NOMO-1 (cell line): ENCODE results near the gene CCDC91.

Experiments used
- DNase-seq, 2 experiments: peaks; one replicate each; lab custom pipeline; 2025; ENCODE audit not compliant: unreplicated experiment in 2 of 2; lab: John Stamatoyannopoulos, UW

Gene CCDC91, protein sequence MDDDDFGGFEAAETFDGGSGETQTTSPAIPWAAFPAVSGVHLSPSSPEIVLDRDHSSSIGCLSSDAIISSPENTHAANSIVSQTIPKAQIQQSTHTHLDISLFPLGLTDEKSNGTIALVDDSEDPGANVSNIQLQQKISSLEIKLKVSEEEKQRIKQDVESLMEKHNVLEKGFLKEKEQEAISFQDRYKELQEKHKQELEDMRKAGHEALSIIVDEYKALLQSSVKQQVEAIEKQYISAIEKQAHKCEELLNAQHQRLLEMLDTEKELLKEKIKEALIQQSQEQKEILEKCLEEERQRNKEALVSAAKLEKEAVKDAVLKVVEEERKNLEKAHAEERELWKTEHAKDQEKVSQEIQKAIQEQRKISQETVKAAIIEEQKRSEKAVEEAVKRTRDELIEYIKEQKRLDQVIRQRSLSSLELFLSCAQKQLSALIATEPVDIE

GRCh38 chr12:28190321-28191050, at the start of gene CCDC91:
TSS of gene CCDC91 (plus strand) at chr12:28190456. CDS start at chr12:28257216, 66,760 bp downstream.
- peak; percentile 70 to 82 for DNase-seq

DNA sequence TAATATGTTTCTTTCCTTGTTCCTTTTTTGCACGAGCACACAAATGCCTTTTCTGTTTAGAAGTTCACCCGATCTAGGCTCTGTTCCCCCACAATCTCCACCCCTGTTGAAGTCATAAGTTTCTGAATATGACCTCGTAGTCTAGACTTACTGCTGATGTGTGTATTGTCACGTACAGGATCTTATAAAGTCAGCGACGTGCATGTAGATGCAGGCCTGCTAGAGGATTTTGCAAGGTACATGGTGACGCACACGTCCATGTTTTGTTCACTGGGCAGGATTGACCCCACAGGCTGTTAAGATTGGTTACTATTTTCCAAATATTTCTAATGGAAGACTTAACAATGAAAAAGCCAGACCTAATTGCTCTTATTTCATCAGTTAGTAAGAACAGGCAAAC, 46.2 kb upstream of the CCDC91 start:
- no peak for DNase-seq

DNA sequence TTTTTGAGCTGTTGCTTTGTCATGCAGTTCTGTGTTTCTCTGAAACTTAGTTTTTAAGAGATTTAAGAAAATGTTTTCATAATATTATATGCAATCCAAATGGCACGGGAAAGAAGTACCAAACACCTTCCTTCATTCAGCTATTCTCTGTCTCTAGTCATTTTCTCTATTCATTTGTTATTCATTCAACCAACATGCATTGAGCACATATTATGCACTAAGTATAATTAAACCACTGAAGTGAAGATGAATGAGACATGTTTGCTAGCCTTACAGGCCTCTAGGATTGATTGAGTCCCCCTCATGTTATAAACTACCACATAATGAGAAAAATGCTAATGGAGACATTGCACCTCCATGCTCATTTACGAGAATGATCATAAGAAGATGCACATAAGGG, 45.7 kb upstream of the CCDC91 start:
- no peak for DNase-seq

DNA sequence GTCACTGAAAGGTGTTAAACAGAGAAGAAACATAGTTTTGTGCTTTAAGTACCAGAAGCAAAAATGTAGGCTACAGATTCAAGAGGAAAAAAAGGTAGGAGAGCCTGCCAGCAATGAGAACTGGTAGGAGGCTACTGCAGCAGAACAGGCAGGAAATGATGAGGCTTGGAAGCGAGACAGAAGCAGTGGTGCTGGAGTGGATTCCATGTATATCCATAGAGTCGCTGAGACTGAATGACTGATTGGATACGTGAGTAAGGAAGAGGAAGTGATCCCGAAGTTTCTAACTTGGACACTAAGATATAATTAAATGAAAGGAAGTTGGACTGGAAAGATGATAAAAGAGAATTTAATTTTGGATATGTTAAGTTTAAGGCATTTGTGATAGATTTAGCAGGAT, 45.0 kb upstream of the CCDC91 start:
- DNase-seq, result no peak

DNA sequence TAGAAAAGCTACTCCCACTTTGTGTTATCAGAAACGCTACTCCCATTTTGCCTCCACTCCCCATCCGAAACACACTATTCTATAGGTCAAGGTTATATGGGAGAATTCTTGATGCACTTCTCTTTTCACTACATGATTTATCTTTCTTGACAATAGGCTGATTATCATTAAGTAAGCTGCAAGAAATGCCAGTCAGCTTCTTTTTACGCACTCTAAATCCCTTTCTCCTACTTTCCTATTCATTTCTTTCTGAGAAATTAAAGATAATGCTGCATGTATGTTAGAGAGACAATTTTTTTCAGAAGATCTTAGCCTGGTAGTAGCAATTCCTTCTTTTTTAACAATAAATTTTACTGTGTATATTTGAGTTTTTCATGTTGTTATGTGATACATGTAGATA, 41.0 kb upstream of the CCDC91 start:
- no peak for DNase-seq

DNA sequence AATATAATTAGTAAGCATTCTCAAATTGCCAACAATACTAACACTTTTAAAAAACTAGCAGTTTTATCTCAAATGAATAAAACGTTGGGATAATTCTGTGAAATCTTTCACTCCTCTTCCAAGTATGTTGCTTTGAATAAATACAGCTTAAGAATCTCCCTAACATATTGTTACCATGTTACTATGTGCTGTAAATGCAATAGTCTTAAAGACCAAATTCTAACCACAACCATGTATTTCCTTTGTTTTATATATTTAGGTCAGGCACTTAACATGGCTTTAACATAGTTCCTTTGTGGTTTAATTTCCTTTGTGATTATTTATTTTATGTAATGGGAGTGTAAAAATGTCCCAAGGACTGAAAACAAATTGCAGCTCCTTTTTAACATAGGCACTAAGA, 33.9 kb upstream of the CCDC91 start:
- DNase-seq, result no peak

GRCh38 chr12:28156804-28157203, 33.5 kb upstream of the CCDC91 start:
- no peak for DNase-seq

DNA sequence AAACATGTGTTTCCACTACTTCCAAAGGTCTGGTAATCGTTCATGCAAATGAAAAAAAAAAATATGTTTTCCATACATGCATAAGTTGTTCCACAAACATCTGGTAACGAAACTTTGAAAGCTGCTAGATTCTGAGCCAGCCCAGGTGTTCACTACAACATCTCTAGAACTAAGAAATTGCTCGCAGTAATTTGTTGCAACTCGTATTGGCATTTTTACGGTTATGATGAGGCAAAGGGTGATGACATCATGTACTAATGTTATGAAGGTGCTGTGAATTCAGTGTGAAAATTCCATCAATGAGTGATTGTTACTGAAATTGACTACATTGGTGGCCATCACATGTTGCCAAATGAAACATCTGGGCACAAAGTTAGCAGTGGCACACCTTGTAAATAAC, 31.9 kb upstream of the CCDC91 start:
- no peak for DNase-seq

- no peak for DNase-seq
Observed at GRCh38 chr12:28159688-28160087, 30.6 kb upstream of the CCDC91 start.

GRCh38 chr12:28161697-28162096, 28.6 kb upstream of the CCDC91 start:
- no peak for DNase-seq

DNA sequence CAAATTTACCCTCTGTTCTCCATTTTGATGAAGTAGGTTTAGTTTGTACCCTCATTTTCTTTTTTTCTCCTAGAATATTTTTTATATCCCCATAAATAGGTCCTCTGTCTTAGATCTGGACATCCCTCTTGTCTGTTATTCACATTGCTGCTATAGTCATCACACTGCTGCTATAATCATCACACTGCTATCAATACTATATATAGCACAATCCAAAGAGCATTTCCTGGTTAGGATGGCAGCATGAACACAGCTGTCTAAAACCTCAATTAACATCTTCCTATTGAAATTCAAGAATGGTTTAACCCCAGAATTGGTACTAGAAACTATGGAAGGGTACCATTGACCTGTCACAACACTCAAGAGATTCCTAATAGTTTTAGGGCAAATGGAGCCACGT, 27.6 kb upstream of the CCDC91 start:
- no peak for DNase-seq

DNA sequence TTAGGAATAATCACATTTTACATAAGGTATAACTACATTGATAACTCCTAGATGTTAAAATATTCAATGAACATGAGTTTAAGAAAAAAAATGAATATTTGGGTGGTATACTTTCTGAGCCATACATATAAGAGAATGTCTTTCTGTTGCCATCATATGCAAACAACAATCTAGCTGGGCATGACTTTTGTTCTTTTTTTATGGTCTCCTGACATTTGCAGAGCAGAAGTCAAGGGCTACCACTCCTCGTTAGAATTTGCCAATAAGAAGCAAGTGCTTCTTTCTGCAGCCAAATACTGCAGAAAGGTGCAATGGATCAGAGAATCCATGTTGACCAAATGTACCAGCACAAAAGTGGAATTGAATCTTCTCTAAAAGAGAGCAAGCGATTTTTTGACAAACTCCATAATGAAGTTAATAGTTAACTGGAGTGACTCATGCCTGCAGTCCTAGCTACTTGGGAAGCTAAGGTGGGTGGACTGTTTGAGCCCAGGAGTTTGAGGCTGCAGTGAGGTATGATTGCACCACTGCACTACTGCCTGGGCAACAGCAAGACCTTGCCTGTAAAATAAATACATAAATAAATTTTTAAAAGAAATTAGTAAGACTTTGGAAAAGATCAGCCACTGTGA, 25.5 kb upstream of the CCDC91 start:
- DNase-seq, result no peak

DNA sequence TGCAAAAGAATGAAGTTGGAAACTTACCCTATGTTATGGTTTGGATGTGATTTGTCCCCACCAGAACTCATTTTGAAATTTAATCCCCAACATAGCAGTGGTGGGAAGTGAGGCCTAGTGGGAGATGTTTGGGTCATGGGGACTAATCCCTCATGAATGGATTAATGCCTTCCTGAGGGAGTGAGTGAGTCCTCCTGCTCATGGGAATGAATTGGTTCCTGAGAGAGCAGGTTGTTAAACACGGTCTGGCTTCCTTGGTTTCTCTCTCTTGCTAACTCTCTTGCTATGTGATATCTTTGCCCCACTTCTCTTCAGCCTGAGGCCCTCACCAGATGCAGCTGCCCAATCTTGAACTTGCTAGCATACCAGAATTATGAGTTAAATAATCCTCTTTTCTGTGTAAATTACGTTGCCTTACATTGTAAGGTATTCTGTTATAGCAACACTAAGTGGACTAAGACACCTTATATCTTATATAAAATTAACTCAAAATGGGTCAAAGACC, 22.2 kb upstream of the CCDC91 start:
- DNase-seq, result no peak

GRCh38 chr12:28171356-28172060, 18.7 kb upstream of the CCDC91 start:
- DNase-seq, result no peak

DNA sequence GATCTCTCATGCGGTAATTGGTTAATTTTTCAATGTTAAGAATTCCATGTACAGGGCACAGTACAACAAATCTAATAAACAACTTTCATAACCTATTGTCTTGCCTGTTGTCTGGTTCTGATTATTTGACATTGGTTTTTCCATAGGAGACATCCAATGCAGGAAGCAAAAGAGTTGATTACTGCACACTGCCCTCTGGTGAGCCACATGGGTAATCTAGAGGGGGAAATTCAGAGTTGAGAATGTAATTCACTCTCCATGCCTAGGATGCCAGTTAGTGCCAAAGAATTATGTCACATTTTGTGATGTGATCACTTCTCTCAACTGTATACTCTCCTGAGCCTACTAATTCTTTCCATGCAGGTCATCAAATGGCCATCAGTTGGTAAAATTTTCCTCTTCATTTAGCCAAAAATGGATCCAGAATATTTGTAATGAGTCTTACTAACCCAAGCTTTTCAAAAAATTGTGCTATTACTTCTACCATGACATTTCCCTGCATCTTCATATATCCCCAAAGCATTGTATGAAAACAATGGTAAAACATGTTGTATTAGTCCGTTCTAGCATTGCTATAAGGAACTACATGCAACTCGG, 17.7 kb upstream of the CCDC91 start:
- DNase-seq, result peak in 1 of 2 experiments; percentile 4

GRCh38 chr12:28173440-28173839, 16.8 kb upstream of the CCDC91 start:
- DNase-seq, result no peak

DNA sequence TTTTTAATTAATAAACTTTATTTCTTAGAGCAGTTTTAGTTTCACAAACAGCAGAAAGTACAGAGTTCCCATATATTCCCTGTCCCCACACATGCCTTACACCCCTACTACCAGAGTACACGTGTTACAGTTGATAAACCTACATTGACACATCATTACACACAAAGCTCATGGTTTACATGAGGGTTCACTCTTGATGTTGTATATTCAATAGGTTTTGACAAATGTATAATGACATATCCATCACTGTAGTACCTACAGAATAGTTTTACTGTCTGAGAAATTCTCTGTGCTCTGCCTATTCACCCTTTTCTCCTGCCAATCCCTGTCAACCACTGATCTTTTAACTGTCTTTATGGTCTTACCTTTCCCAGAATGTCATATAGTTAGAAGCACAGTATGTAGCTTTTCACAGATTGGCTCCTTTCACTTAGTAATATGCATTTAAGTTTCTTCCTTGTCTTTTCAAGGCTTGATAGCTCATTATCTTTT, 15.1 kb upstream of the CCDC91 start:
- no peak for DNase-seq

DNA sequence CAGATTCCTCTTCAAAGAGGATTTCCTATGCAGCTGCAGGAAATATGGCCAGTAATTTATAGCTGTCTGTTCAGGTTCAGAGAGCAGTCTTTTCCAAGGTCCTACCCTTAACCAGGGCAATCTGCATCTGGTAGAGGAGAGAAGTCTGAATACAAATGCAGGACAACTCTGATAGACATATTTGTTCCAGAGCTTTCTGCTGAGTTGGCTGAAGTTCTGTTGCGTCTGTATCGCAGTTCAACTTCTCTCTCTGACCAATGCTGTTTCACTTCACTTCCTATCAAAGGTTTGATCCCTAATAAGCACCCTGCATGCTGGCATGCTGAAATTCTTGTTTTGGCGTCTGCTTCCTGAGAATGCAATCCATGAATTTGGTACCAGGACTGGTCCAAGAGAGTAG, 14.0 kb upstream of the CCDC91 start:
- DNase-seq, result no peak

DNA sequence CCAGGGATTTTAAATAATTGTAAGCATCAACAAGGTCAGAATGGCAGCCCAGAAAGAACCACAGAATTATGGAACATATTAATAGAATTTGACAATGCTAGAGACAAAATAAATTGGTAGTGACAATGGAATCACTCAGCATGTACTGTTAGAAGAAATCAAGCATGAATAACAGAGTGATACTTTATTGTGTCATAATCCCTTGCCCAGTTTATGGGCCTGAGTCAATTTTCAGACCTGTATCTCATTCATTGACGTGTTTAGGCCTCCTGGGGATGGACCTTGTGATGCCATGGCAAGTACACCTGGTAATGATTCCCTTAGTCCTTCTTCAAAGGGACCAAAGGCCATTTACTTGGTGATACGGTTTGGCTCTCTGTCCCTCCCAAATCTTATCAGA, 12.8 kb upstream of the CCDC91 start:
- no peak for DNase-seq

- no peak for DNase-seq
Observed at GRCh38 chr12:28177905-28178304, 12.4 kb upstream of the CCDC91 start.
